Right lobe of liver (tissue), 6 donors: ENCODE data around the gene PLCD1. TPM values are rescaled to one million over a fixed set of nuclear protein-coding genes. Genes with fewer than 3 reads are reported as not detected.
A peak's percentile ranks its signal among the peaks of the same experiment; 100 is the strongest.
"Not testable (repeated sequence)": the region's sequence is repeated elsewhere in the genome, so short reads cannot be mapped to it uniquely, and the experiment has no call there.

Source experiments
- ATAC-seq, 4 donors: fragments of 200-7000 bp; cut with Tn5 transposase; one replicate each; pipeline ENCODE4 v1.9.1; 2020; ENCODE audit warnings: mild to moderate bottlenecking in 4 of 4, moderate library complexity in 4 of 4
- DNase-seq, 3 donors: peaks; one replicate each; pipeline ENCODE4 v3.0.0-alpha.2; 2020
- H3K27ac ChIP-seq, 3 donors: fragments of 200-600 bp; one replicate each; pipeline ENCODE4 v1.8.0; 2022
- H3K27me3 ChIP-seq, 2 donors: fragments of 200-600 bp; one replicate each; pipeline ENCODE4 v1.8.0; 2022
- H3K36me3 ChIP-seq, 4 donors: fragments of 200-600 bp; sonication (generic) in 1 of 4; one replicate each; pipeline versions ENCODE4 v1.5.1 to v1.8.0; 2017 to 2022; ENCODE audit warnings: control low read depth in 1 of 4
- H3K4me1 ChIP-seq, 4 donors: fragments of 200-600 bp; sonication (generic) in 1 of 4; one replicate each; pipeline versions ENCODE4 v1.5.1 to v1.8.0; 2017 to 2022; ENCODE audit warnings: control low read depth in 1 of 4
- H3K4me3 ChIP-seq, 3 donors: fragments of 200-600 bp; one replicate each; pipeline ENCODE4 v1.8.0; 2022
- H3K9me3 ChIP-seq, 4 donors: fragments of 200-600 bp; sonication (generic) in 1 of 4; one replicate each; pipeline versions ENCODE4 v1.5.1 to v1.8.0; 2017 to 2022; ENCODE audit warnings: control low read depth in 1 of 4
- POLR2A ChIP-seq: fragments of 450-650 bp; IDR thresholded peaks from one replicate; pipeline ENCODE4 v1.6.1; 2017; ENCODE audit warnings: antibody characterized with exemption, mild to moderate bottlenecking
- WGBS: methylation state at CpG from one replicate; pipeline ENCODE4 v1.1.6; 2018; ENCODE audit warnings: low coverage, low lambda C conversion rate; ENCODE audit not compliant: insufficient coverage; ENCODE audit errors: missing lambda C conversion rate; 5-methylcytosine and 5-hydroxymethylcytosine counted together
- intact Hi-C, 2 donors: fragments of 100-400 bp; cut with DNase I; formaldehyde crosslinking; loops; one replicate each; pipeline versions ENCODE4 v1.11.2 to v1.14.1; 2022
- total RNA-seq, 6 experiments: library from RNA; depleted of rRNA in 2 of 6; stranded (reverse); fragments of >200 nt in 2 of 6; fragmentation: NEBNext Ultra II Directional in 3 of 6; extraction: Animal tissue kit (Norgen Biotek cat#: 25700) in 3 of 6; gene quantifications; one replicate each; pipeline versions ENCODE4 v1.1.0 to v1.2.4, GENCODE V29; 2016 to 2023
- TF ChIP-seq, protein P1 (sequence below), 4 donors: fragments of 200-600 bp in 3 of 4; fragments of 450-650 bp in 1 of 4; IDR thresholded peaks; one replicate each; pipeline versions ENCODE4 v1.5.1 to v1.8.0; 2016 to 2022; ENCODE audit warnings: antibody characterized with exemption in 4 of 4, mild to moderate bottlenecking in 2 of 4
- donor health status: DM: no; HTN: yes; CAD: no.
- donor health status: DM: no; HTN: no; CAD: no.
- donor health status: DM: no; HTN: no; CAD: no.
- donor health status: DM: no; HTN: yes; CAD: no.
- donor health status: DM: no; HTN: yes; CAD: no.

Gene PLCD1
- total RNA-seq, 6 experiments from 2014 or later: 6.5 to 10.2 (median 7.7) TPM

DNA sequence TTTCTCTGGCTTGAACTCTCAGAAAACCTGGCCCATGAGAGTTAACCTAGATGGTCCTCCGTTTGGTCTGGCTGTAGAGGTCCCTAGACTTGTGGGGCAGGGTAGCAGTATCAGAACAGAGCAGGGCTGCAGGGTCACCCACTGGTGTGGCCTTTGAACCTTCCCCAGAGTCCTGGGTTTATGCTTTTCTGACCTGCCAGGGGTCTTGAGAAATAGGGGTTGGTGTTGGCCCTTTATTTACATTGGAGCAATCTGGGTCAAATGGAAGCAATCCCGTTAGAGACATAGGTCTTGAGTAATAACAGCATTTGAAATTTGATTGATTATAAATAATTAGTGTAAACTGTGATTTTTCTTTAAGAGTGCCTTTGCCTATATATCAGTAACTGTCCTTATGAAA lies 33.4 kb upstream of the PLCD1 start:
- H3K36me3 ChIP-seq: no peaks in the 10 kb centered on the region
- H3K4me1 ChIP-seq: peaks cover 0 to 14% (median 0%) of the 10 kb centered on the region in 4 donors
- no peak overlapping the region for H3K4me3 ChIP-seq
- WGBS: 34% methylated on average over 2 of the region's 2 CpGs
- H3K27ac ChIP-seq: no peak overlapping the region
- DNase-seq: peak in 1 of 3 donors; percentile 58
- H3K9me3 ChIP-seq: no peaks in the 10 kb centered on the region
- no peak for TF ChIP-seq POLR2A
- TF ChIP-seq, protein P1, sequence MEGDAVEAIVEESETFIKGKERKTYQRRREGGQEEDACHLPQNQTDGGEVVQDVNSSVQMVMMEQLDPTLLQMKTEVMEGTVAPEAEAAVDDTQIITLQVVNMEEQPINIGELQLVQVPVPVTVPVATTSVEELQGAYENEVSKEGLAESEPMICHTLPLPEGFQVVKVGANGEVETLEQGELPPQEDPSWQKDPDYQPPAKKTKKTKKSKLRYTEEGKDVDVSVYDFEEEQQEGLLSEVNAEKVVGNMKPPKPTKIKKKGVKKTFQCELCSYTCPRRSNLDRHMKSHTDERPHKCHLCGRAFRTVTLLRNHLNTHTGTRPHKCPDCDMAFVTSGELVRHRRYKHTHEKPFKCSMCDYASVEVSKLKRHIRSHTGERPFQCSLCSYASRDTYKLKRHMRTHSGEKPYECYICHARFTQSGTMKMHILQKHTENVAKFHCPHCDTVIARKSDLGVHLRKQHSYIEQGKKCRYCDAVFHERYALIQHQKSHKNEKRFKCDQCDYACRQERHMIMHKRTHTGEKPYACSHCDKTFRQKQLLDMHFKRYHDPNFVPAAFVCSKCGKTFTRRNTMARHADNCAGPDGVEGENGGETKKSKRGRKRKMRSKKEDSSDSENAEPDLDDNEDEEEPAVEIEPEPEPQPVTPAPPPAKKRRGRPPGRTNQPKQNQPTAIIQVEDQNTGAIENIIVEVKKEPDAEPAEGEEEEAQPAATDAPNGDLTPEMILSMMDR (IDR thresholded peaks at IDR 0.05): no peak
- ATAC-seq: peak; percentile 66 to 93 (median 83)
- intact Hi-C loops: no loop called here
- H3K27me3 ChIP-seq: no peaks in the 10 kb centered on the region

DNA sequence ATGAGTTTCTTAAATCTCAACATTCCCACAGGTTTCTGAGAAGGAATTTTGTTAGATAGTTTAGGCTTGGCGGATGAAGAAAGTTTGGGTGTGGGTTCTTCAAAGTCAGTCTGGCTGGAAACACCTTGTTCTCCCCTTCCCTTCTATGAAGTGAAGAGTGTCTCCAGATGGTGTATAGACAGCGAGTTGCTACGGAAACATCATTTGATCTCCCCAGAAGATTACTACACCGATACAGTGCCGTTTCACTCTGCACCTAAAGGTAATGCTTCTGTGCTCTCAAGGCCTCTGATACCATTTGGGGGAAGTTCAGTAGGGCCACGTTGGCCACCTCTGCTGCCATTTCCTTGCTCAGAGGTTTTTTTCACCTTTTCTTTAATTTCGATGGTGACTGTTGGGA lies 30.1 kb upstream of the PLCD1 start:
- no peak overlapping the region for H3K27ac ChIP-seq
- TF ChIP-seq, protein P1 (IDR thresholded peaks at IDR 0.05): no peak
- TF ChIP-seq POLR2A: no peak
- H3K4me3 ChIP-seq: no peak overlapping the region
- 89% methylated on average over 7 of the region's 7 CpGs for WGBS
- ATAC-seq: no peak
- no peaks in the 10 kb centered on the region for H3K36me3 ChIP-seq
- H3K9me3 ChIP-seq: no peaks in the 10 kb centered on the region
- intact Hi-C loops: no loop called here
- H3K4me1 ChIP-seq: peaks cover 0 to 14% (median 0%) of the 10 kb centered on the region in 4 donors
- DNase-seq: no peak
- H3K27me3 ChIP-seq: no peaks in the 10 kb centered on the region

DNA sequence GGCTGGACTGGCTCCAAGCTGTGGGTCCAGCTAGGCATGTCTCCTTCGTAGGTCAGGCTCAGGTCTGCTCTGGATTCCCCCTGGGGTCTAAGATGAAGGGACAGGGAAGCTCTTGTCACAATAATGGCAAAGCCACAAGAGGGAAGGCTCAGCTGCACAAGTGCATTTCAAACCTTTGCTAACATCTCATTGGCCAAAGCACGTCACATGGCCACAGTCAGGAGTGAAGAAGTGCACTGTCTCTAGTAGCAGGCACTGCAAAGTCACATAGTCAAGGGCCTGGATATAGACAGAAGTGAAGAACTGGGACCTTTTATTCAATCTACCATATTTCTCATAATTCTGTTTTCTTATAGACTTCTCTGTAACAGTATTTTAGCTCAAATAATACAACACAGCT lies 29.7 kb upstream of the PLCD1 start:
- no peak overlapping the region for H3K4me3 ChIP-seq
- no peaks in the 10 kb centered on the region for H3K36me3 ChIP-seq
- peaks cover 0 to 14% (median 0%) of the 10 kb centered on the region in 4 donors for H3K4me1 ChIP-seq
- no peaks in the 10 kb centered on the region for H3K27me3 ChIP-seq
- TF ChIP-seq POLR2A: no peak
- TF ChIP-seq, protein P1 (IDR thresholded peaks at IDR 0.05): no peak
- DNase-seq (no peak), ATAC-seq (no peak)
- 79% methylated on average over 2 of the region's 2 CpGs for WGBS
- H3K27ac ChIP-seq: no peak overlapping the region
- intact Hi-C loops: no loop called here
- H3K9me3 ChIP-seq: no peaks in the 10 kb centered on the region

DNA sequence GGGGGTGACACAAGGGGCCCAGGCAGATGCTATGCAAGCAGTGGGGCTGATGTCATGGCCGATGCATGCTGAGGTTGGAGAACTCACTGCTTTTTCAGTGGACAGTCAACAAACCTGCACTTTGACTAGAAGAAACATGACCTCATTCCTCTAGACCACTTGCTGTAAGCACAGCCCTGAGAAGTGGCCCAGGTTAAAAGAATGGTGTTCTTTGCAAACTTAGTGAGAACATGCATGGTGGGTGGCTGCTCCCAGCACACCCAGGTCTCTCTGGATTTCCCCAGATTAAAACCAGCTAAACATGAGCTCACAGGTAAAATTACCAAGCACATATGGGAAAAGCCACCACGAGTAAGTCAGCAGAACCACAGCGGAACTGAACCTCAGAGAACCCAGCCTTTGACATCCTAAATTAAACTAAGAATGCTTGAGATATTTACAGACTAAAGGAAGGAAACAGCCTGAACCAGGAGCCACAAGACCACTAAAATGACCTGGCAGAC lies 25.1 kb upstream of the PLCD1 start:
- H3K27me3 ChIP-seq: no peaks in the 10 kb centered on the region
- no peak overlapping the region for H3K4me3 ChIP-seq
- 77% methylated on average over 3 of the region's 3 CpGs for WGBS
- no peaks in the 10 kb centered on the region for H3K4me1 ChIP-seq
- no peaks in the 10 kb centered on the region for H3K9me3 ChIP-seq
- intact Hi-C loops: no loop called here
- ATAC-seq (no peak), DNase-seq (no peak)
- no peak overlapping the region for H3K27ac ChIP-seq
- no peaks in the 10 kb centered on the region for H3K36me3 ChIP-seq
- TF ChIP-seq, protein P1 (IDR thresholded peaks at IDR 0.05): no peak
- TF ChIP-seq POLR2A: no peak

DNA sequence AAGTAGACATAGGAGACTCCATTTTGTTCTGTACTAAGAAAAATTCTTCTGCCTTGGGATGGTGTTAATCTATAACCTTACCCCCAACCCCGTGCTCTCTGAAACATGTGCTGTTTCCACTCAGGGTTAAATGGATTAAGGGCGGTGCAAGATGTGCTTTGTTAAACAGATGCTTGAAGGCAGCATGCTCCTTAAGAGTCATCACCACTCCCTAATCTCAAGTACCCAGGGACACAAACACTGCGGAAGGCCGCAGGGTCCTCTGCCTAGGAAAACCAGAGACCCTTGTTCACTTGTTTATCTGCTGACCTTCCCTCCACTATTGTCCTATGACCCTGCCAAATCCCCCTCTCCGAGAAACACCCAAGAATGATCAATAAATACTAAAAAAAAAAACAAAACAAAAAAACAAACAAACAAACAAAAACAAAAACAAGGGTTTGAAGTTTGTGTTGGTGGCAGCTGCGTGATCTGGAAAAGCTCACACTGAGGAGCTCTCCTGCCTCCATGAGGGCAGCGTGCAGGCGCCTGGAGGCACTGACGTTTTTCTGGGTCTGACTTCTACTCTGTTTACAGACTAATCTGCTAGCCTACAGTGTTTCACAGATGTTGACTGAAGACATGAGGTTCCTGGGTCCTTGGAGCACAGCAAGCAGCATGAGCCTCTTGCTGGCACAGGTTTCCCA lies 24.5 kb upstream of the PLCD1 start:
- H3K27ac ChIP-seq, H3K4me3 ChIP-seq, intact Hi-C loops, H3K27me3 ChIP-seq, ATAC-seq, H3K36me3 ChIP-seq, DNase-seq, H3K9me3 ChIP-seq, H3K4me1 ChIP-seq: not testable (repeated sequence)
- WGBS: 63% methylated on average over 6 of the region's 9 CpGs

DNA sequence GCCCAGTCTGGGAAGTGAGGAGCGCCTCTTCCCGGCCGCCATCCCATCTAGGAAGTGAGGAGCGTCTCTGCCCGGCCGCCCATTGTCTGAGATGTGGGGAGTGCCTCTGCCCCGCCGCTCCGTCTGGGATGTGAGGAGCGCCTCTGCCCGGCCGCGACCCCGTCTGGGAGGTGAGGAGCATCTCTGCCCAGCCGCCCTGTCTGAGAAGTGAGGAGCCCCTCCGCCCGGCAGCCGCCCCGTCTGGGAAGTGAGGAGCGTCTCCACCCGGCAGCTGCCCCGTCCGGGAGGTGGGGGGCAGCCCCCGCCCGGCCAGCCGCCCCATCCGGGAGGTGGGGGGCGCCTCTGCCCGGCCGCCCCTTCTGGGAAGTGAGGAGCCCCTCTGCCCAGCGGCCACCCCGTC lies 23.8 kb upstream of the PLCD1 start:
- DNase-seq, intact Hi-C loops, H3K36me3 ChIP-seq, H3K9me3 ChIP-seq, H3K27me3 ChIP-seq, H3K27ac ChIP-seq, H3K4me1 ChIP-seq, H3K4me3 ChIP-seq, ATAC-seq: not testable (repeated sequence)
- 100% methylated on average over 2 of the region's 32 CpGs for WGBS
